Endothelial cell of umbilical vein (primary cell): Measurements from ENCODE around the gene CTSE. TPM values are rescaled to one million over a fixed set of nuclear protein-coding genes. Genes with fewer than 3 reads are reported as not detected.
"Not testable (repeated sequence)": the region's sequence is repeated elsewhere in the genome, so short reads cannot be mapped to it uniquely, and the experiment has no call there.

Source experiments
- BruUV-seq: library from RNA; stranded (reverse); fragments of 400-500 nt; replicated peaks from 2 replicates; lab custom pipeline; 2021; lab: Mats Ljungman, UMichigan
- CTCF ChIA-PET: fragments of 300-600, 350-600 bp; sonication (Branson Sonifier 250); formaldehyde crosslinking; loops from one replicate; lab custom pipeline; 2021; ENCODE audit warnings: antibody characterized with exemption, inconsistent platforms; lab: Charles Lee
- POLR2A ChIA-PET: fragments of 300-600, 350-600 bp; sonication (Branson Sonifier 250); formaldehyde crosslinking; loops from one replicate; lab custom pipeline; 2021; ENCODE audit warnings: antibody characterized with exemption, inconsistent platforms; lab: Charles Lee
- DNase-seq: peaks from one replicate; pipeline ENCODE4 v3.0.0-alpha.2; 2011; ENCODE audit warnings: low read depth, low spot score
- FAIRE-seq: peaks from 2 replicates; lab custom pipeline; 2011; peaks lifted over from hg19 to GRCh38; lab: Jason Lieb, UNC
- H2AFZ ChIP-seq: 2 replicates; pipeline ENCODE4 v1.6.0; 2012; ENCODE audit warnings: low read depth, low read length, control low read depth, inconsistent platforms
- H3K27ac ChIP-seq: 2 replicates; pipeline ENCODE4 v1.5.1; 2011; ENCODE audit warnings: low read depth, mild to moderate bottlenecking, control low read depth, low read length, moderate library complexity; ENCODE audit not compliant: insufficient read depth
- H3K27me3 ChIP-seq, 2 experiments: 2 replicates each; pipeline versions ENCODE4 v1.6.0 to v1.6.1; 2011; ENCODE audit warnings: low read length in 2 of 2, mixed read lengths in 1 of 2; ENCODE audit not compliant: control insufficient read depth in 2 of 2, insufficient read depth in 2 of 2
- H3K36me3 ChIP-seq, 2 experiments: 2 replicates in 1 of 2; 3 replicates in 1 of 2; pipeline ENCODE4 v1.5.1; 2011; ENCODE audit warnings: low read length in 2 of 2, mild to moderate bottlenecking in 1 of 2, moderate library complexity in 1 of 2; ENCODE audit not compliant: control insufficient read depth in 2 of 2, insufficient read depth in 2 of 2; ENCODE audit errors: extremely low read depth in 1 of 2
- H3K4me1 ChIP-seq: 3 replicates; pipeline ENCODE4 v1.5.1; 2011; ENCODE audit warnings: mild to moderate bottlenecking, low read length; ENCODE audit not compliant: control insufficient read depth, insufficient read depth; ENCODE audit errors: extremely low read depth
- H3K4me2 ChIP-seq: 2 replicates; pipeline ENCODE4 v1.6.1; 2011; ENCODE audit warnings: low read length, control low read depth, mixed read lengths; ENCODE audit not compliant: insufficient read depth
- H3K4me3 ChIP-seq, 3 experiments: fragments of 200-600 bp in 1 of 3; sonication (generic), shearing (Covaris generic) in 1 of 3; replicated peaks in 1 of 3; 2 replicates each; pipeline ENCODE4 v1.5.1; 2011 to 2016; ENCODE audit warnings: control low read depth in 3 of 3, low read length in 3 of 3, mild to moderate bottlenecking in 2 of 3, inconsistent platforms in 1 of 3, low read depth in 1 of 3, moderate library complexity in 1 of 3; ENCODE audit not compliant: insufficient read depth in 1 of 3
- H3K79me2 ChIP-seq: 2 replicates; pipeline ENCODE4 v1.6.0; 2012; ENCODE audit warnings: low read length, inconsistent platforms; ENCODE audit not compliant: control insufficient read depth, insufficient read depth
- H3K9ac ChIP-seq: replicated peaks from 2 replicates; pipeline ENCODE3; 2011; ENCODE audit warnings: low read length, control low read depth; ENCODE audit not compliant: insufficient read depth; ENCODE audit errors: extremely low read depth
- H3K9me1 ChIP-seq: replicated peaks from 3 replicates; pipeline ENCODE4 v1.6.0; 2011; ENCODE audit warnings: mild to moderate bottlenecking, low read length; ENCODE audit not compliant: control insufficient read depth, insufficient read depth; ENCODE audit errors: extremely low read depth
- H3K9me3 ChIP-seq: replicated peaks from 2 replicates; pipeline ENCODE4 v1.5.1; 2012; ENCODE audit warnings: low read length, inconsistent platforms; ENCODE audit not compliant: control insufficient read depth, insufficient read depth
- H4K20me1 ChIP-seq: replicated peaks from 2 replicates; pipeline ENCODE3; 2011; ENCODE audit warnings: mild to moderate bottlenecking, low read length; ENCODE audit not compliant: control insufficient read depth, insufficient read depth; ENCODE audit errors: extremely low read depth
- EZH2 ChIP-seq: IDR thresholded peaks from 2 replicates; pipeline ENCODE4 v1.6.1; 2012; ENCODE audit warnings: borderline replicate concordance, low read depth, mild to moderate bottlenecking, moderate library complexity, low read length, inconsistent platforms; ENCODE audit not compliant: severe bottlenecking
- FOS ChIP-seq: IDR thresholded peaks from 2 replicates; pipeline ENCODE4 v1.6.1; 2011; ENCODE audit warnings: mild to moderate bottlenecking, low read length, moderate library complexity, borderline replicate concordance; ENCODE audit not compliant: insufficient read depth
- GATA2 ChIP-seq: IDR thresholded peaks from 2 replicates; pipeline ENCODE4 v1.7.0; 2011; ENCODE audit warnings: low read depth, mild to moderate bottlenecking, moderate library complexity, mixed read lengths, low read length; ENCODE audit not compliant: insufficient read length, insufficient read depth
- JUN ChIP-seq: IDR thresholded peaks from 2 replicates; pipeline ENCODE4 v1.6.1; 2011; ENCODE audit warnings: borderline replicate concordance, low read depth; ENCODE audit not compliant: insufficient read length, insufficient read depth
- MYC ChIP-seq: IDR thresholded peaks from one replicate; pipeline ENCODE4 v1.6.1; 2011; ENCODE audit warnings: mild to moderate bottlenecking, low read depth, low read length
- POLR2A ChIP-seq: IDR thresholded peaks from 2 replicates; pipeline ENCODE4 v1.6.1; 2012; ENCODE audit warnings: low read depth, mild to moderate bottlenecking, control low read depth, low read length
- POLR2AphosphoS5 ChIP-seq: IDR thresholded peaks from 2 replicates; pipeline ENCODE4 v1.6.1; 2012; ENCODE audit warnings: low read depth, mild to moderate bottlenecking, control low read depth, low read length, moderate library complexity; ENCODE audit not compliant: insufficient read depth
- dilution Hi-C: fragments of 300-500 bp; cut with MboI; formaldehyde crosslinking; loops from one replicate; pipeline ENCODE4 v1.15.0; 2019; ENCODE audit warnings: low sequenced_read_pairs; ENCODE audit not compliant: extremely low pct_ligation_motif_present
- intact Hi-C: fragments of 100-400 bp; cut with micrococcal nuclease; formaldehyde crosslinking; loops from one replicate; pipeline ENCODE4 v1.10.0; 2022
- polyA plus RNA-seq, 4 experiments: library from polyadenylated mRNA; depleted of rRNA in 3 of 4; stranded (reverse) in 3 of 4; unstranded in 1 of 4; fragments of >200 nt; gene quantifications; 2 replicates each; pipeline versions ENCODE4 v1.2.1 to v1.2.3, GENCODE V29; 2011 to 2012; ENCODE audit warnings: missing spikeins in 1 of 4
- total RNA-seq: library from RNA; stranded (reverse); gene quantifications from 2 replicates; pipeline ENCODE4 v1.2.3, GENCODE V29; 2021
- TF ChIP-seq, protein P1 (sequence below), 2 donors: IDR thresholded peaks; 1 replicate in 1 of 2; 2 replicates in 1 of 2; pipeline ENCODE4 v1.5.1; 2011; ENCODE audit warnings: low read length in 2 of 2, mild to moderate bottlenecking in 2 of 2, moderate library complexity in 2 of 2, control low read depth in 1 of 2, inconsistent platforms in 1 of 2, low read depth in 1 of 2; ENCODE audit not compliant: insufficient read depth in 1 of 2; ENCODE audit errors: extremely low read depth in 1 of 2
- TF ChIP-seq, protein P2 (sequence below): IDR thresholded peaks from 2 replicates; pipeline ENCODE4 v1.6.1; 2011; ENCODE audit not compliant: insufficient read depth, insufficient read length

CTSE gene
- total and polyA plus RNA-seq, 2 donors (not counting 3 experiments of a cell fraction or from before 2014, with no cell fraction given) = 0.17 TPM; not detected in 1

DNA sequence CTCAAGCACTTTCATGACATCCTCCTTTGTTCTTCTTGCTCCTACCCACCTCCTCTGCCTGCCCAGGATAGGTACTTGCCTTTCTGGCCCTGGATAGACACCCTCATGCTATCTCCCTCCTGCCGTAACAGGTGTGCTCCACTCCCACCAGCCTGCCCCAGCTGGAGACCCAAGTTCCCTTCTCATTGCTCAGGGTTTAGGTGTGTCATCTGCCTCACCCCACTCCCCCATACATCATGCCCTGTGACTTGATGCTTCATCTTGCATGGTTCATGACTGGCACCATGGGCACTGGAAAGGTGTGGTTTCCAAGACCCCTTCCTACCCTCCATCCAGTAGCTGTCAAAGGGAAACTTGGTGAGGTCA lies 35.2 kb upstream of the CTSE start:
- Histone ChIP-seq H3K79me2 (no peaks in the 10 kb centered on the region), H3K27me3 (peaks cover 0 to 5% of the 10 kb centered on the region in 2 experiments), H3K9me3 (no peaks in the 10 kb centered on the region), H3K4me2 (no peak overlapping the region), H2AFZ (no peak overlapping the region), H4K20me1 (no peaks in the 10 kb centered on the region), H3K27ac (no peak overlapping the region), H3K36me3 (no peaks in the 10 kb centered on the region), H3K4me1 (no peaks in the 10 kb centered on the region), H3K9ac (no peak overlapping the region), H3K4me3 (no peak overlapping the region), H3K9me1 (no peaks in the 10 kb centered on the region)
- intact Hi-C loops = no loop called here
- ChIA-PET POLR2A (no interaction called here), CTCF (interaction anchor here (0.7 kb wide), 1 partner anchor 48 kb away, joined by 3 read pairs; no protein-coding TSS in a partner anchor)
- TF ChIP-seq JUN = no peak
- TF ChIP-seq POLR2AphosphoS5 = no peak
- TF ChIP-seq, protein P1, sequence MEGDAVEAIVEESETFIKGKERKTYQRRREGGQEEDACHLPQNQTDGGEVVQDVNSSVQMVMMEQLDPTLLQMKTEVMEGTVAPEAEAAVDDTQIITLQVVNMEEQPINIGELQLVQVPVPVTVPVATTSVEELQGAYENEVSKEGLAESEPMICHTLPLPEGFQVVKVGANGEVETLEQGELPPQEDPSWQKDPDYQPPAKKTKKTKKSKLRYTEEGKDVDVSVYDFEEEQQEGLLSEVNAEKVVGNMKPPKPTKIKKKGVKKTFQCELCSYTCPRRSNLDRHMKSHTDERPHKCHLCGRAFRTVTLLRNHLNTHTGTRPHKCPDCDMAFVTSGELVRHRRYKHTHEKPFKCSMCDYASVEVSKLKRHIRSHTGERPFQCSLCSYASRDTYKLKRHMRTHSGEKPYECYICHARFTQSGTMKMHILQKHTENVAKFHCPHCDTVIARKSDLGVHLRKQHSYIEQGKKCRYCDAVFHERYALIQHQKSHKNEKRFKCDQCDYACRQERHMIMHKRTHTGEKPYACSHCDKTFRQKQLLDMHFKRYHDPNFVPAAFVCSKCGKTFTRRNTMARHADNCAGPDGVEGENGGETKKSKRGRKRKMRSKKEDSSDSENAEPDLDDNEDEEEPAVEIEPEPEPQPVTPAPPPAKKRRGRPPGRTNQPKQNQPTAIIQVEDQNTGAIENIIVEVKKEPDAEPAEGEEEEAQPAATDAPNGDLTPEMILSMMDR (IDR thresholded peaks at IDR 0.05; ENCODE audit: extremely low read depth in 1 of 2, insufficient read depth in 1 of 2, low read depth in 1 of 2, low read length in 2 of 2) = no peak
- TF ChIP-seq, protein P2, sequence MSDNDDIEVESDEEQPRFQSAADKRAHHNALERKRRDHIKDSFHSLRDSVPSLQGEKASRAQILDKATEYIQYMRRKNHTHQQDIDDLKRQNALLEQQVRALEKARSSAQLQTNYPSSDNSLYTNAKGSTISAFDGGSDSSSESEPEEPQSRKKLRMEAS = no peak
- TF ChIP-seq GATA2 = no peak
- TF ChIP-seq EZH2 = no peak
- TF ChIP-seq MYC = no peak
- no peak for TF ChIP-seq POLR2A
- TF ChIP-seq FOS = no peak
- DNase-seq (no peak), FAIRE-seq (no peak)
- no TSS peak for BruUV-seq
- dilution Hi-C loops = no loop called here

DNA sequence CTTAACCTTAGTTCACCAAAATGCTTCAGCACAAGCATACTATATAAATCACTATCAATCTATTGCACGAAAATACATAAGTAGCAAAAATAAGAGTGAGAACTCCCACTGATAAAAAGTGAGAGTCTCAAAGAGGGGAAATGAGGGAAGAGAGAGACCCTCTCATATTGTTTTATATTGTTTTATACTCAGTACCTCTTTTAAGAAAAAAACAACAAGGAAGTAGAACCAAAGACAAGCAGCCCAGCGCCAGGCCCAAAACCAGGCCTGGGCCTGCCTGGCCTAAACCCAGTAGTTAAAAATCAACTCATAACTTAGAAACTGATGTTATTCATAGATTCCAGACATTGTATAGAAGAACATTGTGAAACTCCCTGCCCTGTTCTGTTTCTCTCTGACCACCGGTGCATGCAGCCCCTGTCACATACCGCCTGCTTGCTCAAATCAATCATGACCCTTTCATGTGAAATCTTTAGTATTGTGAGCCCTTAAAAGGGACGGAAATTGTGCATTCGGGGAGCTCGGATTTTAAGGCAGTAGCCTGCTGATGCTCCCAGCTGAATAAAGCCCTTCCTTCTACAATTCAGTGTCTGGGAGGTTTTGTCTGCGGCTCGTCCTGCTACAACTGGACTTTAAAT lies 34.7 kb upstream of the CTSE start:
- H3K4me1 ChIP-seq, DNase-seq, FAIRE-seq, H3K9ac ChIP-seq, H3K4me3 ChIP-seq, H3K27me3 ChIP-seq, POLR2A ChIA-PET, H3K4me2 ChIP-seq, H3K36me3 ChIP-seq, H3K9me1 ChIP-seq, CTCF ChIA-PET, BruUV-seq, H3K9me3 ChIP-seq, intact Hi-C loops, H2AFZ ChIP-seq, dilution Hi-C loops, H4K20me1 ChIP-seq, H3K79me2 ChIP-seq, H3K27ac ChIP-seq: not testable (repeated sequence)
